ENCODE data around the gene UGT1A4.

Gene UGT1A4

GRCh38 chr2:233814056-233814835, 95.7 kb downstream of the UGT1A4 start:
- no peak for DNase-seq

DNA sequence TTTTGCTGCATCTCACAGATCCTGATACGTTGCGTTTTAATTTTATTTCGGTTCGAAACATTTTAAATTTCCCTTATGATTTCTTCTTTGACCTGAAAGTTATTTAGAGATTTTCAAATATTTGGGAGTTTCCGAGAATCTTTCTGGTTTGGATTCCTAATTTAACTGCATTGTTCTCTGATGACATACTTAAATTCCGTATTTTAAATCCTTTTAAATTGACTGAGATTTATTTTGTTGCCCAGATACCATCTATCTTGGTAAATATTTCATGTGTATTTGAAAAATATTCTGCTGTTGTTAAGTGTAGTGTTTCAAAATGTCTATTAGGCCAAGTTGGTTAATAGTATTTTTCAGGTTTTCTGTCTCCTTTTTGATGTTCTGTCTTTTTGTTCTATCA, 97.3 kb downstream of the UGT1A4 start:
- no peak for DNase-seq

GRCh38 chr2:233816334-233816733, 97.8 kb downstream of the UGT1A4 start:
- no peak for DNase-seq

DNA sequence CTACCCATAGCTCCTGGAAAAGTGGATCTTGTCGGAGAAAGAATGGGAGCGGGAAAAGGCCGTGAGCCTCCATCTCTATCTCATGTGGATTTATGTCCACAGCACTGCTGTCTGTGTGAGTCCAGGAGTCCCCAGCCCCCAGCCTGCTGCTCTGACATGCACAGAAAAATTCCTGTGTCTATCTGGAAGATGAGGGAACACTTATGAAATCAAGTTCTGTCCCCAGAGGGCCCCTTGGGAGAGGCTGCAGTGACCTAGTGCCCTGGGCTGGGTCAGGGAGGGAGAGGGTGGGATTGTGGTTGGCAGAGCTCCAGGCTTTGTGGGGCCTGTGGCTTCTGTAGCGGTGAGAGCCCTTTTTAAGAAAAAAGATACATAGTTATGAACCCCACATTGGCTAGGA, 98.2 kb downstream of the UGT1A4 start:
- no peak for DNase-seq

GRCh38 chr2:233817361-233817911, 98.9 kb downstream of the UGT1A4 start:
- DNase-seq: no peak

GRCh38 chr2:233817995-233818638, 99.6 kb downstream of the UGT1A4 start:
- no peak for DNase-seq

DNA sequence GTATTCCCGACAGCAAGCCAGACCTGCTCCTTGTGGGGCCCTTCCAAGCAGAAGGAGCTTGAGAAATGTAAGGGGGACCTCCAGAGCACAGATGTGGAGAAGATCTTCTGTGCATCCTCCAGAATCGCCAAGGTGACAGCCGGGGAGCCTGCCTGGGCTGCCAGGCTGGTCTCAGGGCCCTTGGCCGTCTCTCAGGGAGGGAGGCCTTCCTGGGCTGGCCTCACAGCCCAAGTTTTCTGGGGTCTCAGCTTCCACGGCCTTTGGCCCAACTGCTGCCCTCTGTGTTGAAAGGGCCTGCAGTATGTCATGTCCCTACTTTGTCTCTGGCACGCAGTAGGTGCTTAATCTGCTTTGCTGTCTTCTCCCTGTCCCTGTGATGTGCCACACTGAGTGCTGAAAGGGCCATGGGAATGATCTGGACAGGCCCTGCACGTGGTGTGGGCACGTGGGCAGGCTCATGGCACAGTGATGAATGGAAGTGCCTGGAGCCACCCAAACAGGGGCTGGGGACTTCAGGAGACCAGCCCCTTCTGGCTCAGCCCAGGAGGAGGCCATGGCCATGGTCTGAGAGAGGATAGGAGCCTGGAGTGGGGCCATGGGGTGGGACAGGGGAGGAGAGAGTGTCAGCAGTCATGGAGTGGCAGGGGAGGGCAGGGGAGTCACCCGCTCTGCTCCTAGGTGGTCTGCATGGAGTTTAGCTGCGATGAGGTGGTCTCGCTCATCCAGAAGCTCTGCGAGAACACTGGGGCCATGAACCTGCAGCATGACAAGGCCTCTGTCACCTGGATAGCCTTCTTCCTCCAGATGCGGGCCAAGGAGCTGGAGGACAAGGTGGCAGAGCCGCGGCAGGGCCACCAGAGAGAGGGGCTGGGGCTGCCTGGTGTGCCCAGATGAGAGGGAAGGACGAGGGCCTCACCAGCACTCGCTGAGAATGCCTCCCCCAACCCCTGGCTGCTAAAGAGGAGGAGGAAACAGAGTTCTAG, 100.4 kb downstream of the UGT1A4 start:
- DNase-seq: no peak

- DNase-seq: no peak
Observed at GRCh38 chr2:233819884-233820773, 101.6 kb downstream of the UGT1A4 start.

GRCh38 chr2:233820774-233821105, 102.2 kb downstream of the UGT1A4 start:
- no peak for DNase-seq

DNA sequence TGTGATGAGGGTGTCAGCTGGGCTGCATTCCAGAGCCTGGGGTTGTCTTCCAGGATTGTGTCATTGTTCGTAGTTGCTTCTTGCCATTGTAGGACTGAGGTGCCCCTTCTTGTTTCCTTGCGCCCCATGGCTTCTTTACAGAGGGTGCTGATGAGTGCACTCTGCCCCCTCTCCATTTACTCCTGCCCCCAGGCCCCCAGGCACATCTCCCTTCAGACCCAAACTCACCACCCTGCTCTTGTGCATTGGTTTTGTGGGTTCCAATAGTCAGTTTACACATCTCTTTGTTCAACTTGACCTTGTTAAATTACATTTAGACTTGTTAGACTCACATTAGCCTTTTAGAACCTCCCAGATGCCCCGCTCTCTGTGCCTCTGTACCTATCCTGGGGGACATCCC, 102.7 kb downstream of the UGT1A4 start:
- no peak for DNase-seq

GRCh38 chr2:233821709-233822100, 103.2 kb downstream of the UGT1A4 start:
- DNase-seq: no peak

- no peak for DNase-seq
Observed at GRCh38 chr2:233822101-233822771, 103.7 kb downstream of the UGT1A4 start.

Data from cerebellar nuclear complex (tissue), 1 donor.